ENCODE data around the gene SIGLEC10. TPM values are rescaled to one million over a fixed set of nuclear protein-coding genes. Genes with fewer than 3 reads are reported as not detected.
A peak's percentile ranks its signal among the peaks of the same experiment; 100 is the strongest.

SIGLEC10 gene
- total RNA-seq, 1 experiment from 2014 or later: not detected

DNA sequence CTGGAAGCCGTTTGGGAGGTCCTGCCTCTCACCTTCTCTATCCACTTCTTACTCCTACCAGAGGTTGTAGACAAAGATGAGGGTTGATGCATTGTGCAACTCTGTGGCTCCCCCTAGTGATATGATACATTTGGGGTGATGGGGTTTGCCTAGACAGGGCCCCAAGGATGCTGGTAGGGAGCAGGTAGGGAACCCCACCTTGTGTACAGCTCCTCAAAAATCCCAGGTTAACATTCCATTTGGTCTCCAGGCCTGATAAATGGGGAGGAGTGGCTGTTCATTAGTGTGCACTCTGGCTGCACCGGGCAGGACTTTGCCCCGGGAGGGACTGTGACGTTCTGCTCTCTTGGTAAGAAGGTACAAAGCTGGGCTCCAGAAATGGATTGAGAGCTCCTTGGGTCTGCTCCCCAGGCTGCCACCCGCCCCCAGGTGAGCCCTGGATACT is 21.6 kb upstream of the SIGLEC10 start:
- no peaks in the 10 kb centered on the region for H3K36me3 ChIP-seq (ENCODE audit: low read depth)

DNA sequence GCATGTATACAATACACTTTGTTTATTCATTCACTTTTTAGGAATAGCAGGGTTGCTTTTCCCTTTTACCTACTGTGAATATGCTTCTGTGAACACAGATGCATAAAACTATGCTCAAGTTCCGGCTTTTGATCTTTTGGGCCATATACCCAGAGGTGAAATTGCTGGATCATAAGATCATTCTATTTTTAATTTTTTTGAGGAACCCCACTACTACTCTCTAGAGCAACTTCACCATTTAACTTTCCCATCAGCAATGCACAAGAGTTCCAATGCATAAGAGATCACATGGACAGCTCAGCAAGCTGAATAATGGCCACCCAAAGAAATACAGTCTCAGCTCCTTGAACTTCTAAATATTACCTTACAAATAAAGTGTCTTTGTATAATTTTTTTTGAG is 17.0 kb upstream of the SIGLEC10 start:
- Histone ChIP-seq H3K27me3 (ENCODE audit: insufficient read depth, low read depth) (peaks cover 86% of the 10 kb centered on the region), H3K9me3 (ENCODE audit: insufficient read depth, low read depth) (no peaks in the 10 kb centered on the region), H3K4me3 (no peak overlapping the region), H3F3A (ENCODE audit: insufficient read depth, low read depth) (no peaks in the 10 kb centered on the region), H3K27ac (no peak overlapping the region), H4K20me1 (ENCODE audit: insufficient read depth) (no peaks in the 10 kb centered on the region), H3K79me2 (ENCODE audit: low read depth) (no peaks in the 10 kb centered on the region), H3K36me3 (ENCODE audit: low read depth) (no peaks in the 10 kb centered on the region), H3K4me1 (replicated peaks; ENCODE audit: insufficient read depth) (no peaks in the 10 kb centered on the region), H3K4me2 (no peak overlapping the region), H2AFZ (no peak overlapping the region), H3K9me2 (ENCODE audit: insufficient read depth) (no peaks in the 10 kb centered on the region)
- CTCF ChIA-PET: no interaction called here
- POLR2A ChIA-PET (ENCODE audit: unreplicated experiment): no interaction called here
- intact Hi-C loops (cut with micrococcal nuclease; ENCODE audit: unreplicated experiment): no loop called here
- no TSS peak for BruUV-seq (replicated peaks)
- TF ChIP-seq EZH2 (IDR thresholded peaks at IDR 0.05; ENCODE audit: low read depth): no peak
- TF ChIP-seq, protein P1, sequence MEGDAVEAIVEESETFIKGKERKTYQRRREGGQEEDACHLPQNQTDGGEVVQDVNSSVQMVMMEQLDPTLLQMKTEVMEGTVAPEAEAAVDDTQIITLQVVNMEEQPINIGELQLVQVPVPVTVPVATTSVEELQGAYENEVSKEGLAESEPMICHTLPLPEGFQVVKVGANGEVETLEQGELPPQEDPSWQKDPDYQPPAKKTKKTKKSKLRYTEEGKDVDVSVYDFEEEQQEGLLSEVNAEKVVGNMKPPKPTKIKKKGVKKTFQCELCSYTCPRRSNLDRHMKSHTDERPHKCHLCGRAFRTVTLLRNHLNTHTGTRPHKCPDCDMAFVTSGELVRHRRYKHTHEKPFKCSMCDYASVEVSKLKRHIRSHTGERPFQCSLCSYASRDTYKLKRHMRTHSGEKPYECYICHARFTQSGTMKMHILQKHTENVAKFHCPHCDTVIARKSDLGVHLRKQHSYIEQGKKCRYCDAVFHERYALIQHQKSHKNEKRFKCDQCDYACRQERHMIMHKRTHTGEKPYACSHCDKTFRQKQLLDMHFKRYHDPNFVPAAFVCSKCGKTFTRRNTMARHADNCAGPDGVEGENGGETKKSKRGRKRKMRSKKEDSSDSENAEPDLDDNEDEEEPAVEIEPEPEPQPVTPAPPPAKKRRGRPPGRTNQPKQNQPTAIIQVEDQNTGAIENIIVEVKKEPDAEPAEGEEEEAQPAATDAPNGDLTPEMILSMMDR (conservative IDR thresholded peaks at IDR 0.05): no peak
- no peak for DNase-seq

More for the DNA sequence above, 21.6 kb upstream of the SIGLEC10 start:
- H3K9me3 ChIP-seq (ENCODE audit: insufficient read depth, low read depth): no peaks in the 10 kb centered on the region
- ChIA-PET POLR2A (ENCODE audit: unreplicated experiment) (no interaction called here), CTCF (no interaction called here)
- BruUV-seq (replicated peaks): no TSS peak
- intact Hi-C loops (cut with micrococcal nuclease; ENCODE audit: unreplicated experiment): loop anchor here (1.0 to 2.0 kb wide), 3 partner anchors 40 to 101 kb away; no protein-coding TSS in a partner anchor
- no peaks in the 10 kb centered on the region for H3K4me1 ChIP-seq (replicated peaks; ENCODE audit: insufficient read depth)
- no peak overlapping the region for H3K4me3 ChIP-seq
- TF ChIP-seq, protein P1 (conservative IDR thresholded peaks at IDR 0.05): peak; percentile 36; the same call in 1 of the 2 replicates
- TF ChIP-seq EZH2 (IDR thresholded peaks at IDR 0.05; ENCODE audit: low read depth): no peak
- H3K79me2 ChIP-seq (ENCODE audit: low read depth): no peaks in the 10 kb centered on the region
- H3K4me2 ChIP-seq: no peak overlapping the region
- peaks cover 91% of the 10 kb centered on the region for H3K27me3 ChIP-seq (ENCODE audit: insufficient read depth, low read depth)
- DNase-seq: no peak
- H2AFZ ChIP-seq: no peak overlapping the region
- H4K20me1 ChIP-seq (ENCODE audit: insufficient read depth): no peaks in the 10 kb centered on the region
- H3K9me2 ChIP-seq (ENCODE audit: insufficient read depth): no peaks in the 10 kb centered on the region
- no peaks in the 10 kb centered on the region for H3F3A ChIP-seq (ENCODE audit: insufficient read depth, low read depth)
- H3K27ac ChIP-seq: no peak overlapping the region

DNA sequence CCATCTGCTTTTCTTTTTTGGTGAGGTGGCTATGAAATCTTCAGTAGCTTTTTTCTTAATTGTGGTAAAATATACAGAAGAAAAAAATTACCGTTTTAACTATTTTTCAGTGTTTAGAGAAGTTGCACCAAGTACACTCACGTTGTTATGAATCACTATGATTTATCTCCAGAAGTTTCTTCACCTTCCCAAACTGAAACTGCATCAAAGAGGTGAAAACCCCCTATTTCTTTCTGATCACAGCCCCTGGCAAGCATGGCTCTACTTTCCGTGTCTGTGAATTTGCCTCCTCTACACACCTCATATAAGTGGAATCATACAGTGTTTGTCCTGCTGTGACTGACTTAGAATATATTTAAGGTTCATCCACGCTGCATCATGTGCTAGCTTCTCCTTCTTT is 15.6 kb upstream of the SIGLEC10 start:
- Histone ChIP-seq H4K20me1 (ENCODE audit: insufficient read depth) (no peaks in the 10 kb centered on the region), H3K36me3 (ENCODE audit: low read depth) (no peaks in the 10 kb centered on the region), H3K27ac (no peak overlapping the region), H3K79me2 (ENCODE audit: low read depth) (no peaks in the 10 kb centered on the region), H3K27me3 (ENCODE audit: insufficient read depth, low read depth) (peaks cover 90% of the 10 kb centered on the region), H3F3A (ENCODE audit: insufficient read depth, low read depth) (no peaks in the 10 kb centered on the region), H2AFZ (no peak overlapping the region), H3K4me2 (no peak overlapping the region), H3K9me3 (ENCODE audit: insufficient read depth, low read depth) (no peaks in the 10 kb centered on the region), H3K4me3 (no peak overlapping the region), H3K9me2 (ENCODE audit: insufficient read depth) (no peaks in the 10 kb centered on the region), H3K4me1 (replicated peaks; ENCODE audit: insufficient read depth) (no peaks in the 10 kb centered on the region)
- no peak for DNase-seq
- TF ChIP-seq, protein P1 (conservative IDR thresholded peaks at IDR 0.05): no peak
- no peak for TF ChIP-seq EZH2 (IDR thresholded peaks at IDR 0.05; ENCODE audit: low read depth)
- ChIA-PET CTCF (no interaction called here), POLR2A (ENCODE audit: unreplicated experiment) (no interaction called here)
- BruUV-seq (replicated peaks): no TSS peak
- intact Hi-C loops (cut with micrococcal nuclease; ENCODE audit: unreplicated experiment): no loop called here
